Mesothelial cell of epicardium (in vitro differentiated cells): ENCODE results near the gene VASH1. TPM values are rescaled to one million over a fixed set of nuclear protein-coding genes. Genes with fewer than 3 reads are reported as not detected.
"Not testable (repeated sequence)": the region's sequence is repeated elsewhere in the genome, so short reads cannot be mapped to it uniquely, and the experiment has no call there.

Source experiments
- DNase-seq, 2 experiments: peaks; one replicate each; pipeline ENCODE4 v3.0.0; 2021; ENCODE audit warnings: low spot score in 2 of 2; ENCODE audit not compliant: unreplicated experiment in 2 of 2
- H3K27ac Mint-ChIP-seq: 2 replicates; pipeline ENCODE4 v1.8.0; 2021; ENCODE audit warnings: mixed read lengths
- H3K27me3 Mint-ChIP-seq: 2 replicates; pipeline ENCODE4 v1.8.0; 2021; ENCODE audit warnings: low read depth, mixed read lengths
- H3K36me3 Mint-ChIP-seq: 2 replicates; pipeline ENCODE4 v1.8.0; 2021; ENCODE audit warnings: mixed read lengths
- H3K4me1 Mint-ChIP-seq: 2 replicates; pipeline ENCODE4 v1.8.0; 2021; ENCODE audit warnings: mixed read lengths
- H3K4me3 Mint-ChIP-seq: 2 replicates; pipeline ENCODE4 v1.8.0; 2021; ENCODE audit warnings: mild to moderate bottlenecking, moderate library complexity, mixed read lengths
- H3K9me3 Mint-ChIP-seq: 2 replicates; pipeline ENCODE4 v1.8.0; 2021; ENCODE audit warnings: mixed read lengths
- CTCF ChIP-seq: fragments of 200-600 bp; sonication (generic); IDR thresholded peaks from one replicate; pipeline ENCODE4 v1.5.0; 2021; ENCODE audit warnings: antibody characterized with exemption; ENCODE audit not compliant: unreplicated experiment
- total RNA-seq: library from RNA; stranded (reverse); gene quantifications from 3 replicates; pipeline ENCODE4 v1.2.1, GENCODE V29; 2021

VASH1 gene
- total RNA-seq, 1 donor from 2014 or later: 55.5 TPM

- Mint-ChIP-seq H3K4me1 (no peaks in the 10 kb centered on the region), H3K27me3 (peaks cover 28% of the 10 kb centered on the region), H3K36me3 (no peaks in the 10 kb centered on the region), H3K9me3 (no peaks in the 10 kb centered on the region), H3K4me3 (no peak overlapping the region), H3K27ac (no peak overlapping the region)
- no peak for TF ChIP-seq CTCF
- DNase-seq: no peak
Measured at GRCh38 chr14:76729953-76730505, 31.2 kb upstream of the VASH1 start.

GRCh38 chr14:76734501-76734900, 26.8 kb upstream of the VASH1 start:
- H3K4me3 Mint-ChIP-seq, DNase-seq, H3K27me3 Mint-ChIP-seq, H3K27ac Mint-ChIP-seq, H3K4me1 Mint-ChIP-seq, H3K36me3 Mint-ChIP-seq: not testable (repeated sequence)
- peaks cover 35% of the 10 kb centered on the region for H3K9me3 Mint-ChIP-seq

DNA sequence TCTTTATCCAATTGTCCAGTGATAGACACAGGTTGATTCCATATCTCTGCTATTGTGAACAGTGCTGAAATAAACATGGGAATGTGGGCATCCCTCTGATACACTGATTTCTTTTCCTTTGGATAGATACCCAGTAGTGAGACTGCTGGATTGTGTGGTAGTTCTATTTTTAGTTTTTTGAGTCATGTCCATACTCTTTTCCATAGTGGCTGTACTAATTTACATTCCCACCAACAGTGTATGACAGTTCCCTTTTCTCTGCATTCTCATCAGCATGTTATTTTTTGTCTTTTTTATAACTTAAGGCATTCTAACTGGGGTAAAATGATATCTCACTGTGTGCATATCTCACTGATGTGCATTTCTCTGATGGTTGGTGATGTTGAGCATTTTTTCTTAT, 24.8 kb upstream of the VASH1 start:
- H3K36me3 Mint-ChIP-seq: peaks cover 3% of the 10 kb centered on the region

GRCh38 chr14:76741074-76741473, 20.2 kb upstream of the VASH1 start:
- DNase-seq: no peak
- Mint-ChIP-seq H3K4me3 (no peak overlapping the region), H3K9me3 (peaks cover 72% of the 10 kb centered on the region), H3K36me3 (peaks cover 11% of the 10 kb centered on the region), H3K27me3 (peaks cover 5% of the 10 kb centered on the region), H3K4me1 (no peaks in the 10 kb centered on the region), H3K27ac (no peak overlapping the region)
- TF ChIP-seq CTCF: no peak

More for the DNA sequence above, 24.8 kb upstream of the VASH1 start:
- H3K4me3 Mint-ChIP-seq: no peak overlapping the region
- peaks cover 53% of the 10 kb centered on the region for H3K9me3 Mint-ChIP-seq
- no peak for TF ChIP-seq CTCF
- H3K4me1 Mint-ChIP-seq: no peaks in the 10 kb centered on the region
- no peak for DNase-seq
- no peak overlapping the region for H3K27ac Mint-ChIP-seq
- peaks cover 1% of the 10 kb centered on the region for H3K27me3 Mint-ChIP-seq

DNA sequence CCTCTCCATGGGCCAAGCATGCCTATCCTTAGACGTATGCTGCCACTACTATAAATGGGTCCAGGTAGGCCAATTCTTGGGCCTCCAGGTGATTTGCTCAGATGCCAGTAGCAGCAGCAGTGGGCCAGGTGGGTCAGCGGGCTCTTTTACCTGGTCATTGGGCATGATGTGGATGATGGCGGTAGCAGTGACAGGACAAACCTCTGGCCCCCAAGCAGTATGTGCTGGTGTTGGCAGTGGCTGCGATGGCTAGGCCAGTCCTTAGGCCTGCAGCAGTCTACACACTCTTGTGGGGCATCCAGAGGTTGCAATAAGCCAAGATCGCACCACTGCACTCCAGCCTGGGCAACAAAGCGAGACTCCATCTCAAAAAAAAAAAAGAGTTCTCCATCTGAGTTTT, 19.1 kb upstream of the VASH1 start:
- Mint-ChIP-seq H3K27me3 (peaks cover 10% of the 10 kb centered on the region), H3K27ac (no peak overlapping the region), H3K4me1 (no peaks in the 10 kb centered on the region), H3K36me3 (peaks cover 11% of the 10 kb centered on the region), H3K4me3 (no peak overlapping the region), H3K9me3 (peaks cover 64% of the 10 kb centered on the region)
- no peak for DNase-seq
- no peak for TF ChIP-seq CTCF

DNA sequence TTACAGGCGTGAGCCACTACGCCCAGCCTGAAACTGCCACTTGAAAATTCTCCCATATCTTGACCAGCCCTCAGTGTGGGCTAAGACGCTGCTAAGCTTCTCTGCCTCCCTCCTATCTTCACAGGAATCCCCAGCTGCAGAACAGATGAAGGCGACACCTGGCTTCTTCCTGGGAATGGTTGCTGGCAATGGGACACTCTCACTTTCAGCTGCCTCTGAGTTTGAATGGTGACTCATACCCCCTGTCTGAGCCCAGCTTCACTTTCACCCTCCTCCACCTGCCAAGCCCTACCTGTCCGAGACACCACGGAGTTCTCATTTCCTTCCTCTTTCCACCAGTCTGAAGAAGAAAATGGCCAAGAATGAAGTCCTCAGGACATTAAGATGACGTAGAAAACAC, 18.3 kb upstream of the VASH1 start:
- H3K27me3 Mint-ChIP-seq: peaks cover 12% of the 10 kb centered on the region
- H3K4me3 Mint-ChIP-seq: no peak overlapping the region
- TF ChIP-seq CTCF: no peak
- no peak for DNase-seq
- H3K9me3 Mint-ChIP-seq: peaks cover 60% of the 10 kb centered on the region
- H3K4me1 Mint-ChIP-seq: no peaks in the 10 kb centered on the region
- peaks cover 11% of the 10 kb centered on the region for H3K36me3 Mint-ChIP-seq
- no peak overlapping the region for H3K27ac Mint-ChIP-seq
